GM20000 (cell line): ENCODE results near the gene SPC24.

ENCODE experiments used
- DNase-seq: peaks from one replicate; pipeline ENCODE4 v3.0.0; 2012; ENCODE audit warnings: low spot score
- CTCF ChIP-seq: IDR thresholded peaks from 2 replicates; pipeline ENCODE4 v1.5.1; 2012; ENCODE audit warnings: mild to moderate bottlenecking, control low read depth; ENCODE audit errors: extremely low read depth, missing control alignments

The SPC24 gene

GRCh38 chr19:11159598-11160439 lies 4.2 kb upstream of the SPC24 start:
- DNase-seq, result no peak
- TF ChIP-seq CTCF, result no peak

GRCh38 chr19:11154683-11155047 lies 917 bp downstream of the SPC24 start:
- no peak for TF ChIP-seq CTCF
- no peak for DNase-seq

- no peak for DNase-seq
- no peak for TF ChIP-seq CTCF
Observed at GRCh38 chr19:11152318-11153062, 3.1 kb downstream of the SPC24 start.

GRCh38 chr19:11151181-11151580 lies 4.4 kb downstream of the SPC24 start:
- DNase-seq, result no peak
- no peak for TF ChIP-seq CTCF

- TF ChIP-seq CTCF, result no peak
- DNase-seq, result no peak
Observed at GRCh38 chr19:11148001-11148400, 7.6 kb downstream of the SPC24 start.

GRCh38 chr19:11145536-11145924 lies 10.1 kb downstream of the SPC24 start:
- DNase-seq, result no peak
- no peak for TF ChIP-seq CTCF

- no peak for TF ChIP-seq CTCF
- DNase-seq, result no peak
Observed at GRCh38 chr19:11142528-11143171, 12.9 kb downstream of the SPC24 start.
